Esophagus muscularis mucosa (tissue), 2 donors: ENCODE measurements around the gene HNRNPA0.

Experiments used
- EP300 ChIP-seq: sonication (generic); formaldehyde crosslinking; IDR thresholded peaks from one replicate; pipeline ENCODE4 v1.6.1; 2017; ENCODE audit warnings: antibody characterized with exemption
- POLR2A ChIP-seq: fragments of 450-650 bp; IDR thresholded peaks from one replicate; pipeline ENCODE4 v1.6.1; 2017; ENCODE audit warnings: antibody characterized with exemption, moderate library complexity, mild to moderate bottlenecking, low read depth

- TF ChIP-seq POLR2A (no peak), EP300 (no peak)
Measured at GRCh38 chr5:137696481-137696880, 57.7 kb downstream of the HNRNPA0 start.
